SK-N-SH (cell line): ENCODE results near the gene INTS1.

ENCODE experiments used
- CTCF ChIP-seq: fragments of 200-600 bp; sonication (generic); IDR thresholded peaks from 2 replicates; pipeline ENCODE4 v1.6.1; 2017; ENCODE audit warnings: antibody characterized with exemption, mild to moderate bottlenecking, moderate library complexity
- EZH2phosphoT487 ChIP-seq: fragments of 200-600 bp; sonication (generic); IDR thresholded peaks from 2 replicates; pipeline ENCODE4 v1.6.1; 2017; ENCODE audit warnings: low read depth, mixed run types, mild to moderate bottlenecking, antibody characterized with exemption, moderate library complexity, borderline replicate concordance
- MXI1 ChIP-seq: IDR thresholded peaks from 2 replicates; pipeline ENCODE4 v1.6.1; 2012; ENCODE audit warnings: mild to moderate bottlenecking, low read depth, low read length, improper control_type of control experiment
- RFX5 ChIP-seq: IDR thresholded peaks from 2 replicates; pipeline ENCODE4 v1.6.1; 2012; ENCODE audit warnings: mild to moderate bottlenecking, improper control_type of control experiment, low read length
- USF2 ChIP-seq: fragments of 150-350 bp; IDR thresholded peaks from 2 replicates; pipeline ENCODE4 v1.6.1; 2017; ENCODE audit warnings: antibody characterized with exemption, low read length, low read depth, borderline replicate concordance

GRCh38 chr7:1544896-1545416 lies 40.8 kb upstream of the INTS1 start:
- TF ChIP-seq CTCF (no peak), MXI1 (no peak), RFX5 (no peak), USF2 (no peak), EZH2phosphoT487 (no peak)
